SK-N-SH treated with all-trans-retinoic acid at 6 μM for 48 hours (cell line): ENCODE results near the gene ARHGAP29.

Experiments
- ARNTL ChIP-seq: fragments of 450-650 bp; formaldehyde crosslinking; IDR thresholded peaks from 2 replicates; pipeline ENCODE4 v1.5.0; 2020; ENCODE audit warnings: low read depth, mild to moderate bottlenecking, moderate library complexity, borderline replicate concordance
- CSDC2 ChIP-seq: fragments of 250-450 bp; sonication (Bioruptor Pico); IDR thresholded peaks from 2 replicates; pipeline ENCODE4 v1.5.0; 2020; ENCODE audit warnings: mild to moderate bottlenecking, moderate library complexity
- GLIS3 ChIP-seq: fragments of 250-450 bp; sonication (Bioruptor Pico); IDR thresholded peaks from 2 replicates; pipeline ENCODE4 v1.5.0; 2020; ENCODE audit warnings: mild to moderate bottlenecking, moderate library complexity
- ISL1 ChIP-seq: fragments of 250-450 bp; sonication (Bioruptor Pico); IDR thresholded peaks from 2 replicates; pipeline ENCODE4 v2.1.2; 2022; ENCODE audit warnings: mild to moderate bottlenecking, moderate library complexity
- OSR1 ChIP-seq: fragments of 250-450 bp; sonication (Bioruptor Pico); IDR thresholded peaks from 2 replicates; pipeline ENCODE4 v1.8.0; 2022; ENCODE audit warnings: moderate library complexity, mild to moderate bottlenecking, inconsistent platforms
- PPARA ChIP-seq: fragments of 250-450 bp; sonication (Bioruptor Pico); IDR thresholded peaks from 2 replicates; pipeline ENCODE4 v1.5.0; 2020; ENCODE audit warnings: mild to moderate bottlenecking, borderline replicate concordance
- RARB ChIP-seq: fragments of 250-450 bp; sonication (Bioruptor Pico); IDR thresholded peaks from 2 replicates; pipeline ENCODE4 v1.8.0; 2021; ENCODE audit warnings: mild to moderate bottlenecking, moderate library complexity
- ZFP30 ChIP-seq: fragments of 450-650 bp; formaldehyde crosslinking; IDR thresholded peaks from 2 replicates; pipeline ENCODE4 v1.5.0; 2022; ENCODE audit warnings: mild to moderate bottlenecking, moderate library complexity
- ZNF70 ChIP-seq: fragments of 450-650 bp; formaldehyde crosslinking; IDR thresholded peaks from 2 replicates; pipeline ENCODE4 v1.5.0; 2020; ENCODE audit warnings: mild to moderate bottlenecking, moderate library complexity
- ZNF8 ChIP-seq: fragments of 450-650 bp; formaldehyde crosslinking; IDR thresholded peaks from 2 replicates; pipeline ENCODE4 v1.5.0; 2020; ENCODE audit warnings: mild to moderate bottlenecking, moderate library complexity
- TF ChIP-seq, protein P1 (sequence below): fragments of 250-450 bp; sonication (Bioruptor Pico); IDR thresholded peaks from 2 replicates; pipeline ENCODE4 v1.8.0; 2020; ENCODE audit warnings: mild to moderate bottlenecking, moderate library complexity, borderline replicate concordance
- TF ChIP-seq, protein P2 (sequence below): fragments of 250-450 bp; sonication (Bioruptor Pico); IDR thresholded peaks from 2 replicates; pipeline ENCODE4 v1.8.0; 2021; ENCODE audit warnings: low read depth, mild to moderate bottlenecking, moderate library complexity, borderline replicate concordance
- TF ChIP-seq, protein P3 (sequence below): fragments of 250-450 bp; sonication (Bioruptor Pico); IDR thresholded peaks from 2 replicates; pipeline ENCODE4 v1.5.0; 2020; ENCODE audit warnings: mild to moderate bottlenecking, moderate library complexity
- TF ChIP-seq, protein P4 (sequence below): fragments of 250-450 bp; sonication (Bioruptor Pico); IDR thresholded peaks from 2 replicates; pipeline ENCODE4 v1.5.1; 2020; ENCODE audit warnings: low read depth, mild to moderate bottlenecking, moderate library complexity

DNA sequence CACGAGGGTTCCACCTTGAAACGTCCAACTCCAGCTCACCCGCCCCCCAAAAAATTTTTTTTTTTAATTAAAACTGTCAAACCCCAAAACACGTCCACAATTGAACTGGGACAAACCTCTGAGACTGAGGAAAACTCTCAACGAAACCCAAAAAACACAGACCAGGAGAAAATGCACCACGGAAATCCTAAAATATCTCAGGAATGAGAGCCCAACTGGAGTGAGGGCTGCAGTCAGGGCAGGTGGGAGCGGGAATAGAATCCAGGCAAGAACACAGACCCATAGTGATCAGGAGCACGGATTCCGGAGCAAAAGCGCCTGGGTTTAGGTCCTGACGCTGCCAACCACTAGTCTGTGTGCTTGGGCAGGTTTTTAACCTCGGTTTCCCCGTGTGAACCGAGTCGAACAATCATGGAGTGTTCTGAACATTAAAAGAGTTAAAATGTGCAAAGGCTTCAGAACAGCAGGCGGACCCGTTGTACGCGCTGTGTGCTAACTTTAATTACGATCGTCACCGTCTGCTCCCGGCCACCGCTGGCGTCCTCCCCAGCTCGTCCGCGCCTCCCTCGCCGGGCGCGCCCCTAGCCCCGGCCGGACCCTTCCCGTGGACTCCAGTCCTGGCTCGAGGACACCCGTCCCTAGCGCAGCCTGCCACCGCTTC is 624 bp downstream of the ARHGAP29 start:
- TF ChIP-seq, protein P1, sequence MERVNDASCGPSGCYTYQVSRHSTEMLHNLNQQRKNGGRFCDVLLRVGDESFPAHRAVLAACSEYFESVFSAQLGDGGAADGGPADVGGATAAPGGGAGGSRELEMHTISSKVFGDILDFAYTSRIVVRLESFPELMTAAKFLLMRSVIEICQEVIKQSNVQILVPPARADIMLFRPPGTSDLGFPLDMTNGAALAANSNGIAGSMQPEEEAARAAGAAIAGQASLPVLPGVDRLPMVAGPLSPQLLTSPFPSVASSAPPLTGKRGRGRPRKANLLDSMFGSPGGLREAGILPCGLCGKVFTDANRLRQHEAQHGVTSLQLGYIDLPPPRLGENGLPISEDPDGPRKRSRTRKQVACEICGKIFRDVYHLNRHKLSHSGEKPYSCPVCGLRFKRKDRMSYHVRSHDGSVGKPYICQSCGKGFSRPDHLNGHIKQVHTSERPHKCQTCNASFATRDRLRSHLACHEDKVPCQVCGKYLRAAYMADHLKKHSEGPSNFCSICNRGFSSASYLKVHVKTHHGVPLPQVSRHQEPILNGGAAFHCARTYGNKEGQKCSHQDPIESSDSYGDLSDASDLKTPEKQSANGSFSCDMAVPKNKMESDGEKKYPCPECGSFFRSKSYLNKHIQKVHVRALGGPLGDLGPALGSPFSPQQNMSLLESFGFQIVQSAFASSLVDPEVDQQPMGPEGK (CRISPR knock-in tag) = no peak
- TF ChIP-seq ZFP30 (no peak), ARNTL (CRISPR knock-in tag) (no peak), ISL1 (CRISPR knock-in tag) (no peak), GLIS3 (CRISPR knock-in tag) (no peak), OSR1 (no peak), ZNF70 (CRISPR knock-in tag) (no peak), PPARA (no peak), RARB (CRISPR knock-in tag) (no peak), CSDC2 (CRISPR knock-in tag) (no peak), ZNF8 (CRISPR knock-in tag) (no peak)
- TF ChIP-seq, protein P2, sequence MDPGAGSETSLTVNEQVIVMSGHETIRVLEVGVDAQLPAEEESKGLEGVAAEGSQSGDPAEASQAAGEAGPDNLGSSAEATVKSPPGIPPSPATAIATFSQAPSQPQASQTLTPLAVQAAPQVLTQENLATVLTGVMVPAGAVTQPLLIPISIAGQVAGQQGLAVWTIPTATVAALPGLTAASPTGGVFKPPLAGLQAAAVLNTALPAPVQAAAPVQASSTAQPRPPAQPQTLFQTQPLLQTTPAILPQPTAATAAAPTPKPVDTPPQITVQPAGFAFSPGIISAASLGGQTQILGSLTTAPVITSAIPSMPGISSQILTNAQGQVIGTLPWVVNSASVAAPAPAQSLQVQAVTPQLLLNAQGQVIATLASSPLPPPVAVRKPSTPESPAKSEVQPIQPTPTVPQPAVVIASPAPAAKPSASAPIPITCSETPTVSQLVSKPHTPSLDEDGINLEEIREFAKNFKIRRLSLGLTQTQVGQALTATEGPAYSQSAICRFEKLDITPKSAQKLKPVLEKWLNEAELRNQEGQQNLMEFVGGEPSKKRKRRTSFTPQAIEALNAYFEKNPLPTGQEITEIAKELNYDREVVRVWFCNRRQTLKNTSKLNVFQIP = no peak
- TF ChIP-seq, protein P3, sequence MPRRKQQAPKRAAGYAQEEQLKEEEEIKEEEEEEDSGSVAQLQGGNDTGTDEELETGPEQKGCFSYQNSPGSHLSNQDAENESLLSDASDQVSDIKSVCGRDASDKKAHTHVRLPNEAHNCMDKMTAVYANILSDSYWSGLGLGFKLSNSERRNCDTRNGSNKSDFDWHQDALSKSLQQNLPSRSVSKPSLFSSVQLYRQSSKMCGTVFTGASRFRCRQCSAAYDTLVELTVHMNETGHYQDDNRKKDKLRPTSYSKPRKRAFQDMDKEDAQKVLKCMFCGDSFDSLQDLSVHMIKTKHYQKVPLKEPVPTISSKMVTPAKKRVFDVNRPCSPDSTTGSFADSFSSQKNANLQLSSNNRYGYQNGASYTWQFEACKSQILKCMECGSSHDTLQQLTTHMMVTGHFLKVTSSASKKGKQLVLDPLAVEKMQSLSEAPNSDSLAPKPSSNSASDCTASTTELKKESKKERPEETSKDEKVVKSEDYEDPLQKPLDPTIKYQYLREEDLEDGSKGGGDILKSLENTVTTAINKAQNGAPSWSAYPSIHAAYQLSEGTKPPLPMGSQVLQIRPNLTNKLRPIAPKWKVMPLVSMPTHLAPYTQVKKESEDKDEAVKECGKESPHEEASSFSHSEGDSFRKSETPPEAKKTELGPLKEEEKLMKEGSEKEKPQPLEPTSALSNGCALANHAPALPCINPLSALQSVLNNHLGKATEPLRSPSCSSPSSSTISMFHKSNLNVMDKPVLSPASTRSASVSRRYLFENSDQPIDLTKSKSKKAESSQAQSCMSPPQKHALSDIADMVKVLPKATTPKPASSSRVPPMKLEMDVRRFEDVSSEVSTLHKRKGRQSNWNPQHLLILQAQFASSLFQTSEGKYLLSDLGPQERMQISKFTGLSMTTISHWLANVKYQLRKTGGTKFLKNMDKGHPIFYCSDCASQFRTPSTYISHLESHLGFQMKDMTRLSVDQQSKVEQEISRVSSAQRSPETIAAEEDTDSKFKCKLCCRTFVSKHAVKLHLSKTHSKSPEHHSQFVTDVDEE (CRISPR knock-in tag) = no peak
- TF ChIP-seq, protein P4, sequence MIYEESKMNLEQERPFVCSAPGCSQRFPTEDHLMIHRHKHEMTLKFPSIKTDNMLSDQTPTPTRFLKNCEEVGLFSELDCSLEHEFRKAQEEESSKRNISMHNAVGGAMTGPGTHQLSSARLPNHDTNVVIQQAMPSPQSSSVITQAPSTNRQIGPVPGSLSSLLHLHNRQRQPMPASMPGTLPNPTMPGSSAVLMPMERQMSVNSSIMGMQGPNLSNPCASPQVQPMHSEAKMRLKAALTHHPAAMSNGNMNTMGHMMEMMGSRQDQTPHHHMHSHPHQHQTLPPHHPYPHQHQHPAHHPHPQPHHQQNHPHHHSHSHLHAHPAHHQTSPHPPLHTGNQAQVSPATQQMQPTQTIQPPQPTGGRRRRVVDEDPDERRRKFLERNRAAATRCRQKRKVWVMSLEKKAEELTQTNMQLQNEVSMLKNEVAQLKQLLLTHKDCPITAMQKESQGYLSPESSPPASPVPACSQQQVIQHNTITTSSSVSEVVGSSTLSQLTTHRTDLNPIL (CRISPR knock-in tag) = no peak
